CD8-positive, alpha-beta memory T cell (primary cell): ENCODE data around the gene GMDS. TPM values are rescaled to one million over a fixed set of nuclear protein-coding genes. Genes with fewer than 3 reads are reported as not detected.
A peak's percentile ranks its signal among the peaks of the same experiment; 100 is the strongest.

Experiments used
- CTCF ChIA-PET: fragments of 350-600 bp; sonication (Branson Sonifier 250); formaldehyde crosslinking; loops from one replicate; lab custom pipeline; 2021; ENCODE audit warnings: antibody characterized with exemption; lab: Charles Lee
- POLR2A ChIA-PET: fragments of 350-600 bp; sonication (Branson Sonifier 250); formaldehyde crosslinking; loops from one replicate; lab custom pipeline; 2021; ENCODE audit warnings: antibody characterized with exemption; lab: Charles Lee
- DNase-seq, 5 donors: peaks; one replicate each; pipeline versions ENCODE4 v3.0.0 to v3.0.0-alpha.2; 2020 to 2022; ENCODE audit warnings: mixed read lengths in 1 of 5
- H3K27ac ChIP-seq: one replicate; pipeline ENCODE4 v1.7.0; 2013; ENCODE audit warnings: low read depth, mild to moderate bottlenecking, low read length, moderate library complexity
- H3K27me3 ChIP-seq: 2 replicates; pipeline ENCODE4 v1.7.0; 2013; ENCODE audit warnings: low read length, mild to moderate bottlenecking; ENCODE audit not compliant: insufficient read depth, poor library complexity, severe bottlenecking
- H3K36me3 ChIP-seq: 2 replicates; pipeline ENCODE4 v1.7.0; 2013; ENCODE audit warnings: mild to moderate bottlenecking, low read length, moderate library complexity; ENCODE audit not compliant: insufficient read depth
- H3K4me1 ChIP-seq: 2 replicates; pipeline ENCODE4 v1.7.0; 2013; ENCODE audit warnings: mild to moderate bottlenecking, low read length, moderate library complexity; ENCODE audit not compliant: insufficient read depth
- H3K4me3 ChIP-seq: 2 replicates; pipeline ENCODE4 v1.7.0; 2013; ENCODE audit warnings: mild to moderate bottlenecking, low read length
- H3K9me3 ChIP-seq: 2 replicates; pipeline ENCODE4 v1.7.0; 2013; ENCODE audit warnings: mild to moderate bottlenecking, low read length
- H3K27ac Mint-ChIP-seq, 8 donors: one replicate each; pipeline ENCODE4 v1.8.0; 2020 to 2021; ENCODE audit warnings: mixed read lengths in 8 of 8, mild to moderate bottlenecking in 6 of 8, inconsistent platforms in 3 of 8, moderate library complexity in 3 of 8
- H3K27me3 Mint-ChIP-seq, 2 donors: one replicate each; pipeline ENCODE4 v1.8.0; 2020 to 2021; ENCODE audit warnings: mixed read lengths in 2 of 2, mild to moderate bottlenecking in 1 of 2, moderate library complexity in 1 of 2
- H3K36me3 Mint-ChIP-seq, 3 donors: one replicate each; pipeline ENCODE4 v1.8.0; 2020 to 2021; ENCODE audit warnings: mixed read lengths in 3 of 3, inconsistent platforms in 1 of 3, mild to moderate bottlenecking in 1 of 3
- H3K4me1 Mint-ChIP-seq, 3 donors: one replicate each; pipeline ENCODE4 v1.8.0; 2020 to 2021; ENCODE audit warnings: mixed read lengths in 3 of 3, inconsistent platforms in 1 of 3, mild to moderate bottlenecking in 1 of 3
- H3K4me3 Mint-ChIP-seq, 7 donors: one replicate each; pipeline ENCODE4 v1.8.0; 2020 to 2021; ENCODE audit warnings: mixed read lengths in 7 of 7, mild to moderate bottlenecking in 6 of 7, moderate library complexity in 4 of 7, inconsistent platforms in 2 of 7
- H3K9me3 Mint-ChIP-seq, 5 donors: one replicate each; pipeline ENCODE4 v1.8.0; 2020 to 2022; ENCODE audit warnings: mixed read lengths in 5 of 5, mild to moderate bottlenecking in 3 of 5, moderate library complexity in 2 of 5, inconsistent platforms in 1 of 5
- polyA plus RNA-seq: library from polyadenylated mRNA; unstranded; fragments of 300-500 nt; fragmentation: Illumina TruSeq; gene quantifications from one replicate; pipeline ENCODE4 v1.2.3, GENCODE V29; 2021
- total RNA-seq, 2 experiments: library from RNA; stranded (reverse); gene quantifications; one replicate each; pipeline ENCODE4 v1.2.3, GENCODE V29; 2021

GMDS gene
- total and polyA plus RNA-seq, 3 experiments from 2014 or later, result 16.4 to 33.4 (median 28.6) TPM

GRCh38 chr6:1792989-1793388, 452.4 kb downstream of the GMDS start:
- no peak overlapping the region for H3K27ac ChIP-seq
- no peaks in the 10 kb centered on the region for H3K9me3 ChIP-seq
- Mint-ChIP-seq H3K27ac (no peak overlapping the region), H3K27me3 (no peaks in the 10 kb centered on the region), H3K4me3 (no peak overlapping the region), H3K4me1 (peaks cover 4 to 5% (median 5%) of the 10 kb centered on the region in 3 donors), H3K36me3 (peaks cover 0 to 7% (median 2%) of the 10 kb centered on the region in 3 donors), H3K9me3 (no peaks in the 10 kb centered on the region)
- ChIA-PET POLR2A (no interaction called here), CTCF (no interaction called here)
- H3K4me3 ChIP-seq, result no peak overlapping the region
- H3K4me1 ChIP-seq, result no peaks in the 10 kb centered on the region
- H3K27me3 ChIP-seq, result no peaks in the 10 kb centered on the region
- no peaks in the 10 kb centered on the region for H3K36me3 ChIP-seq
- no peak for DNase-seq

GRCh38 chr6:1790684-1791083, 454.7 kb downstream of the GMDS start:
- CTCF ChIA-PET, result interaction anchor here (1.6 kb wide), 1 partner anchor 9 kb away, joined by 4 read pairs; no protein-coding TSS in a partner anchor

GRCh38 chr6:1789092-1789491, 456.3 kb downstream of the GMDS start:
- peaks cover 0 to 7% (median 7%) of the 10 kb centered on the region in 3 donors for H3K36me3 Mint-ChIP-seq
- H3K9me3 Mint-ChIP-seq, result no peaks in the 10 kb centered on the region
- H3K27ac Mint-ChIP-seq, result no peak overlapping the region
- DNase-seq, result no peak
- ChIA-PET CTCF (interaction anchor here (1.6 kb wide), 1 partner anchor 8 kb away, joined by 4 read pairs; no protein-coding TSS in a partner anchor), POLR2A (no interaction called here)
- no peak overlapping the region for H3K4me3 Mint-ChIP-seq
- H3K27ac ChIP-seq, result no peak overlapping the region
- H3K27me3 Mint-ChIP-seq, result no peaks in the 10 kb centered on the region
- H3K4me3 ChIP-seq, result no peak overlapping the region
- no peaks in the 10 kb centered on the region for H3K27me3 ChIP-seq
- H3K9me3 ChIP-seq, result no peaks in the 10 kb centered on the region
- H3K4me1 Mint-ChIP-seq, result peaks cover 16 to 26% (median 22%) of the 10 kb centered on the region in 3 donors
- no peaks in the 10 kb centered on the region for H3K4me1 ChIP-seq
- H3K36me3 ChIP-seq, result no peaks in the 10 kb centered on the region

More at GRCh38 chr6:1790684-1791083, 454.7 kb downstream of the GMDS start:
- Histone ChIP-seq H3K27me3 (no peaks in the 10 kb centered on the region), H3K4me1 (no peaks in the 10 kb centered on the region), H3K36me3 (no peaks in the 10 kb centered on the region), H3K27ac (no peak overlapping the region), H3K4me3 (no peak overlapping the region), H3K9me3 (no peaks in the 10 kb centered on the region)
- peaks cover 16 to 26% (median 22%) of the 10 kb centered on the region in 3 donors for H3K4me1 Mint-ChIP-seq
- H3K9me3 Mint-ChIP-seq, result no peaks in the 10 kb centered on the region
- H3K27me3 Mint-ChIP-seq, result no peaks in the 10 kb centered on the region
- DNase-seq, result no peak
- no peak overlapping the region for H3K27ac Mint-ChIP-seq
- POLR2A ChIA-PET, result no interaction called here
- H3K4me3 Mint-ChIP-seq, result no peak overlapping the region
- H3K36me3 Mint-ChIP-seq, result peaks cover 0 to 7% (median 3%) of the 10 kb centered on the region in 3 donors

- Histone ChIP-seq H3K36me3 (no peaks in the 10 kb centered on the region), H3K27me3 (no peaks in the 10 kb centered on the region), H3K27ac (no peak overlapping the region), H3K4me3 (no peak overlapping the region), H3K9me3 (no peaks in the 10 kb centered on the region), H3K4me1 (no peaks in the 10 kb centered on the region)
- H3K4me1 Mint-ChIP-seq, result peaks cover 16 to 26% (median 22%) of the 10 kb centered on the region in 3 donors
- no peak for DNase-seq
- H3K36me3 Mint-ChIP-seq, result peaks cover 0 to 7% (median 7%) of the 10 kb centered on the region in 3 donors
- H3K9me3 Mint-ChIP-seq, result no peaks in the 10 kb centered on the region
- ChIA-PET POLR2A (no interaction called here), CTCF (no interaction called here)
- H3K27ac Mint-ChIP-seq, result peak overlapping the region in 1 of 8 donors; percentile 61
- no peaks in the 10 kb centered on the region for H3K27me3 Mint-ChIP-seq
- H3K4me3 Mint-ChIP-seq, result no peak overlapping the region
Measured at GRCh38 chr6:1787894-1788293, 457.5 kb downstream of the GMDS start.

- Histone ChIP-seq H3K9me3 (no peaks in the 10 kb centered on the region), H3K4me1 (no peaks in the 10 kb centered on the region), H3K4me3 (no peak overlapping the region), H3K27ac (no peak overlapping the region), H3K27me3 (no peaks in the 10 kb centered on the region), H3K36me3 (no peaks in the 10 kb centered on the region)
- DNase-seq, result peak in 1 of 5 donors; percentile 7
- ChIA-PET POLR2A (no interaction called here), CTCF (no interaction called here)
- no peaks in the 10 kb centered on the region for H3K9me3 Mint-ChIP-seq
- peak overlapping the region in 3 of 7 donors; percentile 2 to 52 (median 25) for H3K4me3 Mint-ChIP-seq
- H3K4me1 Mint-ChIP-seq, result peaks cover 16 to 26% (median 22%) of the 10 kb centered on the region in 3 donors
- no peaks in the 10 kb centered on the region for H3K27me3 Mint-ChIP-seq
- peak overlapping the region in 4 of 8 donors; percentile 13 to 57 (median 45) for H3K27ac Mint-ChIP-seq
- peaks cover 0 to 7% (median under 1%) of the 10 kb centered on the region in 3 donors for H3K36me3 Mint-ChIP-seq
Measured at GRCh38 chr6:1786455-1787453, 458.7 kb downstream of the GMDS start.

- Mint-ChIP-seq H3K36me3 (peaks cover 0 to 7% (median 0%) of the 10 kb centered on the region in 3 donors), H3K4me3 (no peak overlapping the region), H3K27ac (peak overlapping the region in 1 of 8 donors; percentile 43), H3K27me3 (no peaks in the 10 kb centered on the region), H3K9me3 (no peaks in the 10 kb centered on the region), H3K4me1 (peaks cover 16 to 26% (median 22%) of the 10 kb centered on the region in 3 donors)
- ChIA-PET POLR2A (interaction anchor here (0.5 kb wide), 1 partner anchor 102 kb away, joined by 3 read pairs; no protein-coding TSS in a partner anchor), CTCF (no interaction called here)
- DNase-seq, result no peak
- H3K9me3 ChIP-seq, result no peaks in the 10 kb centered on the region
- H3K27me3 ChIP-seq, result no peaks in the 10 kb centered on the region
- no peaks in the 10 kb centered on the region for H3K36me3 ChIP-seq
- H3K27ac ChIP-seq, result no peak overlapping the region
- H3K4me1 ChIP-seq, result no peaks in the 10 kb centered on the region
- H3K4me3 ChIP-seq, result no peak overlapping the region
Measured at GRCh38 chr6:1784422-1784884, 461.0 kb downstream of the GMDS start.

GRCh38 chr6:1781817-1782184, 463.6 kb downstream of the GMDS start:
- Histone ChIP-seq H3K4me1 (no peaks in the 10 kb centered on the region), H3K36me3 (no peaks in the 10 kb centered on the region), H3K27me3 (no peaks in the 10 kb centered on the region), H3K27ac (no peak overlapping the region), H3K4me3 (no peak overlapping the region), H3K9me3 (no peaks in the 10 kb centered on the region)
- CTCF ChIA-PET, result interaction anchor here (1.8 kb wide), 1 partner anchor 8 kb away, joined by 4 read pairs; no protein-coding TSS in a partner anchor
- no peaks in the 10 kb centered on the region for H3K27me3 Mint-ChIP-seq
- no peaks in the 10 kb centered on the region for H3K9me3 Mint-ChIP-seq
- H3K4me3 Mint-ChIP-seq, result no peak overlapping the region
- H3K27ac Mint-ChIP-seq, result no peak overlapping the region
- H3K36me3 Mint-ChIP-seq, result peaks cover 0 to 12% (median 0%) of the 10 kb centered on the region in 3 donors
- peaks cover 1 to 11% (median 5%) of the 10 kb centered on the region in 3 donors for H3K4me1 Mint-ChIP-seq
- DNase-seq, result no peak
- POLR2A ChIA-PET, result no interaction called here
